OCI-LY7 (cell line): ENCODE data around the gene SLC41A3. TPM values are rescaled to one million over a fixed set of nuclear protein-coding genes. Genes with fewer than 3 reads are reported as not detected.

ENCODE experiments used
- BruUV-seq: library from RNA; stranded (reverse); fragments of 400-500 nt; replicated peaks from 2 replicates; lab custom pipeline; 2021; lab: Mats Ljungman, UMichigan
- CTCF ChIA-PET: fragments of 300-600 bp; sonication (Branson Sonifier 250); formaldehyde crosslinking; loops from one replicate; lab custom pipeline; 2022; ENCODE audit warnings: antibody characterized with exemption; ENCODE audit not compliant: unreplicated experiment; lab: Charles Lee
- POLR2A ChIA-PET: fragments of 300-600 bp; sonication (Branson Sonifier 250); formaldehyde crosslinking; loops from one replicate; lab custom pipeline; 2022; ENCODE audit warnings: antibody characterized with exemption; lab: Charles Lee
- DNase-seq: peaks from one replicate; pipeline ENCODE4 v3.0.0-alpha.2; 2015; ENCODE audit warnings: low spot score
- H2AFZ ChIP-seq: fragments of 200-600 bp; sonication (generic), shearing (Covaris generic); 2 replicates; pipeline ENCODE4 v1.6.1; 2014; ENCODE audit warnings: mild to moderate bottlenecking, antibody characterized with exemption, low read length, moderate library complexity
- H3K27ac ChIP-seq: fragments of 200-600 bp; sonication (generic); 2 replicates; pipeline ENCODE4 v1.5.1; 2014; ENCODE audit warnings: mixed run types, low read depth, mild to moderate bottlenecking, moderate library complexity, low read length, inconsistent platforms; ENCODE audit not compliant: poor library complexity, severe bottlenecking
- H3K36me3 ChIP-seq: fragments of 200-600 bp; sonication (generic); 2 replicates; pipeline ENCODE4 v1.6.1; 2014; ENCODE audit warnings: mild to moderate bottlenecking, antibody characterized with exemption, low read length, moderate library complexity, mixed read lengths; ENCODE audit not compliant: insufficient read depth
- H3K4me1 ChIP-seq: fragments of 200-600 bp; sonication (generic); 2 replicates; pipeline ENCODE4 v1.5.1; 2014; ENCODE audit warnings: mild to moderate bottlenecking, low read length; ENCODE audit not compliant: insufficient read depth, poor library complexity, severe bottlenecking
- H3K4me2 ChIP-seq: fragments of 200-600 bp; sonication (generic); 2 replicates; pipeline ENCODE4 v1.6.1; 2014; ENCODE audit warnings: mild to moderate bottlenecking, low read length
- H3K4me3 ChIP-seq: fragments of 200-600 bp; sonication (generic); 2 replicates; pipeline ENCODE4 v1.5.1; 2014; ENCODE audit warnings: mild to moderate bottlenecking, low read depth, low read length; ENCODE audit not compliant: poor library complexity, severe bottlenecking
- H3K79me2 ChIP-seq: fragments of 200-600 bp; sonication (generic); 2 replicates; pipeline ENCODE4 v1.6.1; 2016; ENCODE audit warnings: low read depth, mild to moderate bottlenecking, low read length, moderate library complexity, mixed read lengths; ENCODE audit not compliant: insufficient read depth
- H3K9me2 ChIP-seq: fragments of 200-600 bp; sonication (generic); 2 replicates; pipeline ENCODE4 v1.6.1; 2016; ENCODE audit warnings: mild to moderate bottlenecking, low read length, mixed read lengths; ENCODE audit not compliant: insufficient read depth
- H3K9me3 ChIP-seq: fragments of 200-600 bp; sonication (generic); 2 replicates; pipeline ENCODE4 v1.6.1; 2014; ENCODE audit warnings: mild to moderate bottlenecking, mixed run types, low read length, mixed read lengths
- H4K20me1 ChIP-seq: fragments of 200-600 bp; sonication (generic); 2 replicates; pipeline ENCODE4 v1.6.1; 2014; ENCODE audit warnings: mild to moderate bottlenecking, antibody characterized with exemption, low read length, moderate library complexity, mixed read lengths; ENCODE audit not compliant: insufficient read depth
- EZH2phosphoT487 ChIP-seq: fragments of 200-600 bp; sonication (generic); IDR thresholded peaks from 2 replicates; pipeline ENCODE4 v1.6.1; 2018; ENCODE audit warnings: low read depth, borderline replicate concordance, mild to moderate bottlenecking, mixed run types, antibody characterized with exemption, low read length, moderate library complexity, mixed read lengths
- intact Hi-C: fragments of 100-400 bp; cut with micrococcal nuclease; formaldehyde crosslinking; loops from one replicate; pipeline ENCODE4 v1.10.0; 2022; ENCODE audit not compliant: unreplicated experiment
- total RNA-seq, 2 experiments: library from RNA; depleted of rRNA in 1 of 2; stranded (reverse); fragments of >200 nt in 1 of 2; shearing (Covaris generic) in 1 of 2; gene quantifications; 2 replicates each; pipeline ENCODE4 v1.2.3, GENCODE V29; 2014 to 2022
- TF ChIP-seq, protein P1 (sequence below): fragments of 200-600 bp; sonication (generic); conservative IDR thresholded peaks from 2 replicates; pipeline ENCODE4 v1.5.1; 2014; ENCODE audit warnings: mild to moderate bottlenecking, antibody characterized with exemption, low read length, moderate library complexity, mixed read lengths

The SLC41A3 gene
- total RNA-seq, 2 experiments from 2014 or later: 31.9 to 35.9 TPM

DNA sequence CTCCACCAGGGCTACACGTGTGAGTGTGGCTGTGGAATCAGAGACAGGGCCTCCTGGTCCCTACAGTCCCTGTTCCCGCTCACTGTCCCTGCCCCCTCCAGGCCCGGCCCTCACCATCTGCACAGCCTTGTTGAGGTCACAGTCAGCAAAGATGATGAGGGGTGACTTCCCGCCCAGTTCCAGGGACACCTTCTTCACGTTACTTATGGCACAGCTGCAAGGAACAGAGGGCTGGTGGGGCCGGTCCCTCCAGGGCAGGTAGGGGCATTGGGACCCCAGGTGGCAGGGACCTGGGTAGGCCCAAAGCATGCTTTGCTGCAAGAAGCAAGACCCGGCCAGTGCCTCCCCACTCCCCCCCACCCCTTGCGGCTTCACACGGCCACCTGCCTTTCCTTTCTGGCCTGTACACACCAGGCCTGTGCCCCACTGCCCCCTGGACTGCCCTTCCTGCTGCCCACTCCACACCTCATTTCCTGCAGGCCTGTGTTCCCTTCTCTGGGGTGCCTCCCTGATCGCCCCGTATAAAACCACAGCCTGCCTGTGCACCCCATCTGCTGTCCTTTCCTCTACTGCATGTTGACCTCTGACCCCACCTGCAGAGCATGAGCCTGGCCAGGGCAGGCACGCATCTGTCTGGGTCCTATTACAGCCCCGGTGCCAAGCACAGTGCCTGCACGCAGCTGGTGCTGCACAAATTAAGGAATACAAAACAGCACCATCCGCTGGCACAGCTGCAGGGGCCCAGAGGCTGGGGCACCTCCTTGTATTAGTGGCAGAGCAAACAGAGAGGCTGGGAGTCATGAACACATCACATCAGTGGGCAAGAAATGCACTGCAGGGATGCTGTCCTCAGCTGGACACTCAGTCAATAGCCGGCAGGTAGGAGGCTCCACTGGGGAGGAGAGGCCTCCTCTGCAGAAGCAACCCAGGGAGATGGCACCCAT is 30.8 kb upstream of the SLC41A3 start:
- Histone ChIP-seq H3K4me1 (no peaks in the 10 kb centered on the region), H2AFZ (no peak overlapping the region), H4K20me1 (no peaks in the 10 kb centered on the region), H3K79me2 (no peaks in the 10 kb centered on the region), H3K9me2 (no peaks in the 10 kb centered on the region), H3K4me3 (no peak overlapping the region), H3K9me3 (no peaks in the 10 kb centered on the region), H3K36me3 (no peaks in the 10 kb centered on the region), H3K4me2 (no peak overlapping the region), H3K27ac (no peak overlapping the region)
- ChIA-PET CTCF (no interaction called here), POLR2A (interaction anchor here (0.6 kb wide), 1 partner anchor 24 kb away, joined by 3 read pairs; no protein-coding TSS in a partner anchor)
- TF ChIP-seq EZH2phosphoT487: no peak
- TF ChIP-seq, protein P1, sequence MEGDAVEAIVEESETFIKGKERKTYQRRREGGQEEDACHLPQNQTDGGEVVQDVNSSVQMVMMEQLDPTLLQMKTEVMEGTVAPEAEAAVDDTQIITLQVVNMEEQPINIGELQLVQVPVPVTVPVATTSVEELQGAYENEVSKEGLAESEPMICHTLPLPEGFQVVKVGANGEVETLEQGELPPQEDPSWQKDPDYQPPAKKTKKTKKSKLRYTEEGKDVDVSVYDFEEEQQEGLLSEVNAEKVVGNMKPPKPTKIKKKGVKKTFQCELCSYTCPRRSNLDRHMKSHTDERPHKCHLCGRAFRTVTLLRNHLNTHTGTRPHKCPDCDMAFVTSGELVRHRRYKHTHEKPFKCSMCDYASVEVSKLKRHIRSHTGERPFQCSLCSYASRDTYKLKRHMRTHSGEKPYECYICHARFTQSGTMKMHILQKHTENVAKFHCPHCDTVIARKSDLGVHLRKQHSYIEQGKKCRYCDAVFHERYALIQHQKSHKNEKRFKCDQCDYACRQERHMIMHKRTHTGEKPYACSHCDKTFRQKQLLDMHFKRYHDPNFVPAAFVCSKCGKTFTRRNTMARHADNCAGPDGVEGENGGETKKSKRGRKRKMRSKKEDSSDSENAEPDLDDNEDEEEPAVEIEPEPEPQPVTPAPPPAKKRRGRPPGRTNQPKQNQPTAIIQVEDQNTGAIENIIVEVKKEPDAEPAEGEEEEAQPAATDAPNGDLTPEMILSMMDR: no peak
- intact Hi-C loops: no loop called here
- no TSS peak for BruUV-seq
- DNase-seq: no peak

DNA sequence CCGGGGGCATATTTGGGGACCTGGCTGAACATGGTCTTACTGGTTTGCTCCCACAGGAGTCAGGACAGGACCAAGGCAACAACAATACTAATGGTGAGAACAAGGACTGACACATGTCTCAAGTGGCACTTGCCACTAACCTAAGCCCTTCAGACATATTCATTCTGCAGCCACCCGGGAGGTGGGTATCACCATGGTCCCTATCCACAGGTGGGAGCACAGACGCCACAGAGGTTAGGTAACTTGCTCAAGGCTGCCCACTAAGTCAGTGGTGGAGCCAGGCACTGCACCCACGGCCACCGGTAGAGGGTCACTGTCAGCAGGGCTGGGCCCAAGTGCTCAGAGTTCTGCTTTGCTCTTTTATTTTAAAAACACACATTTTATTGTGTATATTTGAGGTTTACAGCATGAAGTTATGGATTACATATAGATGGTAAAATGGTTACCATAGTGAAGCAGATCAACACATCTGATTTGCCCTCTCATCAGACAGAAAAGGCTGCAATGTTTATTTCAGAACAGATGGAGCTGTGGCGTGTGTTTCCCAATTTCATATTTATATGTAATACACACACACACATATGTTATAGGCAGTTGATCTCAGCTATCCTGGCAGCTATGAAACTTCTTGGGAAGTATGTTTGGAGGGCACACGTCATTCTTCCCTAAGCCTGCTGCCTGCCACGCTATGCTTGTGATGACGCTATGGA is 30.0 kb upstream of the SLC41A3 start:
- CTCF ChIA-PET: no interaction called here
- no peak for TF ChIP-seq EZH2phosphoT487
- TF ChIP-seq, protein P1: peak; percentile 62

More for the DNA sequence above, 30.0 kb upstream of the SLC41A3 start:
- H3K9me3 ChIP-seq: no peaks in the 10 kb centered on the region
- no peaks in the 10 kb centered on the region for H3K36me3 ChIP-seq
- no peaks in the 10 kb centered on the region for H4K20me1 ChIP-seq
- H3K27ac ChIP-seq: no peak overlapping the region
- H3K4me1 ChIP-seq: no peaks in the 10 kb centered on the region
- no peaks in the 10 kb centered on the region for H3K79me2 ChIP-seq
- POLR2A ChIA-PET: no interaction called here
- H3K9me2 ChIP-seq: no peaks in the 10 kb centered on the region
- no peak overlapping the region for H3K4me2 ChIP-seq
- intact Hi-C loops: no loop called here
- no TSS peak for BruUV-seq
- no peak overlapping the region for H2AFZ ChIP-seq
- peak; percentile 18 for DNase-seq
- no peak overlapping the region for H3K4me3 ChIP-seq
